A549 (cell line): ENCODE measurements around the gene TMEM143. TPM values are rescaled to one million over a fixed set of nuclear protein-coding genes. Genes with fewer than 3 reads are reported as not detected.

Experiments
- ATAC-seq, 2 experiments: fragments of 200-7000 bp in 1 of 2; fragments of >200 bp in 1 of 2; cut with Nextera tagmentation in 1 of 2; cut with Tn5 transposase in 1 of 2; 3 replicates each; pipeline versions ENCODE4 v1.8.0 to v1.9.1; 2018 to 2020; ENCODE audit warnings: mild to moderate bottlenecking in 1 of 2, moderate library complexity in 1 of 2
- CTCF ChIA-PET: fragments of 300-600 bp; sonication (Branson Sonifier 250); formaldehyde crosslinking; extraction: SDS; loops from one replicate; lab custom pipeline; 2021; ENCODE audit warnings: antibody characterized with exemption, inconsistent platforms; lab: Yijun Ruan, JAX
- POLR2A ChIA-PET: fragments of 350-600 bp; formaldehyde crosslinking; extraction: SDS; loops from one replicate; lab custom pipeline; 2021; ENCODE audit warnings: antibody characterized with exemption, inconsistent platforms; lab: Yijun Ruan, JAX
- DNase-seq, 2 experiments: peaks; one replicate each; pipeline versions ENCODE4 v3.0.0 to v3.0.0-alpha.2; 2011 to 2016; ENCODE audit warnings: low read depth in 1 of 2, low spot score in 1 of 2
- FAIRE-seq: peaks from 2 replicates; lab custom pipeline; 2011; peaks lifted over from hg19 to GRCh38; lab: Jason Lieb, UNC
- H3K27ac ChIP-seq, 2 experiments: fragments of >200 bp; sonication (Bioruptor Twin); formaldehyde crosslinking; 3 replicates each; pipeline ENCODE4 v1.5.1; 2016 to 2017
- H3K4me1 ChIP-seq: fragments of >200 bp; sonication (Bioruptor Twin); formaldehyde crosslinking; 3 replicates; pipeline ENCODE4 v1.6.1; 2016
- H3K4me2 ChIP-seq: fragments of >200 bp; sonication (Bioruptor Twin); formaldehyde crosslinking; 3 replicates; pipeline ENCODE4 v1.6.1; 2016
- H3K4me3 ChIP-seq: fragments of >200 bp; sonication (Bioruptor Twin); formaldehyde crosslinking; 3 replicates; pipeline ENCODE4 v1.5.1; 2016
- H3K9me3 ChIP-seq: fragments of >200 bp; sonication (Bioruptor Twin); formaldehyde crosslinking; 3 replicates; pipeline ENCODE4 v1.6.1; 2016
- CBX2 ChIP-seq: fragments of 200-600 bp; sonication (generic); IDR thresholded peaks from 2 replicates; pipeline ENCODE4 v1.6.1; 2016; ENCODE audit warnings: low read depth, mild to moderate bottlenecking, borderline replicate concordance
- CEBPB ChIP-seq, 2 experiments: fragments of >200 bp in 1 of 2; sonication (Bioruptor Twin) in 1 of 2; formaldehyde crosslinking in 1 of 2; IDR thresholded peaks; 2 replicates each; pipeline ENCODE4 v1.6.1; 2012 to 2016
- CHD4 ChIP-seq: fragments of 200-600 bp; sonication (generic); IDR thresholded peaks from 2 replicates; pipeline ENCODE4 v1.6.1; 2016; ENCODE audit warnings: antibody characterized with exemption, mild to moderate bottlenecking, borderline replicate concordance
- EHF ChIP-seq: fragments of 250-450 bp; sonication (Bioruptor Pico); IDR thresholded peaks from 2 replicates; pipeline ENCODE4 v1.5.0; 2020; ENCODE audit warnings: mild to moderate bottlenecking
- EP300 ChIP-seq, 2 experiments: fragments of >200 bp; sonication (Bioruptor Twin); formaldehyde crosslinking; IDR thresholded peaks; 2 replicates in 1 of 2; 3 replicates in 1 of 2; pipeline ENCODE4 v1.6.1; 2016 to 2017
- FOSL2 ChIP-seq, 2 experiments: fragments of 450-650 bp in 1 of 2; fragments of >200 bp in 1 of 2; sonication (Bioruptor Twin) in 1 of 2; formaldehyde crosslinking; IDR thresholded peaks; 2 replicates each; pipeline versions ENCODE4 v1.5.0 to v1.6.1; 2016 to 2020; ENCODE audit warnings: mild to moderate bottlenecking in 1 of 2, moderate library complexity in 1 of 2
- FOXS1 ChIP-seq: fragments of 250-450 bp; sonication (Bioruptor Pico); IDR thresholded peaks from 2 replicates; pipeline ENCODE4 v1.5.0; 2020; ENCODE audit warnings: mild to moderate bottlenecking, moderate library complexity
- GATA3 ChIP-seq: IDR thresholded peaks from 2 replicates; pipeline ENCODE4 v1.6.1; 2012; ENCODE audit warnings: borderline replicate concordance
- HEYL ChIP-seq: fragments of 250-450 bp; sonication (Bioruptor Pico); IDR thresholded peaks from 2 replicates; pipeline ENCODE4 v1.8.0; 2021; ENCODE audit warnings: mild to moderate bottlenecking, moderate library complexity
- HOXA7 ChIP-seq: fragments of 250-450 bp; sonication (Bioruptor Pico); IDR thresholded peaks from 2 replicates; pipeline ENCODE4 v1.5.0; 2020; ENCODE audit warnings: mild to moderate bottlenecking, moderate library complexity
- HOXB13 ChIP-seq: fragments of 250-450 bp; sonication (Bioruptor Pico); IDR thresholded peaks from 2 replicates; pipeline ENCODE4 v1.5.0; 2020; ENCODE audit warnings: low read depth, mild to moderate bottlenecking, moderate library complexity
- HOXB5 ChIP-seq: fragments of 250-450 bp; sonication (Bioruptor Pico); IDR thresholded peaks from 2 replicates; pipeline ENCODE4 v1.5.0; 2020; ENCODE audit warnings: mild to moderate bottlenecking, moderate library complexity
- JUN ChIP-seq, 2 experiments: fragments of >200 bp; sonication (Bioruptor Twin); formaldehyde crosslinking; IDR thresholded peaks; 2 replicates in 1 of 2; 3 replicates in 1 of 2; pipeline ENCODE4 v1.6.1; 2016 to 2017
- JUNB ChIP-seq: fragments of >200 bp; sonication (Bioruptor Twin); formaldehyde crosslinking; IDR thresholded peaks from 2 replicates; pipeline ENCODE4 v1.6.1; 2016
- KDM1A ChIP-seq: fragments of 200-600 bp; sonication (generic); IDR thresholded peaks from 2 replicates; pipeline ENCODE4 v1.6.1; 2016; ENCODE audit warnings: low read depth, mild to moderate bottlenecking
- KDM5A ChIP-seq: fragments of 200-600 bp; sonication (generic); IDR thresholded peaks from 2 replicates; pipeline ENCODE4 v1.6.1; 2016; ENCODE audit warnings: antibody characterized with exemption, mild to moderate bottlenecking
- MAX ChIP-seq: IDR thresholded peaks from 2 replicates; pipeline ENCODE4 v1.6.1; 2012
- MAZ ChIP-seq: fragments of 150-350 bp; IDR thresholded peaks from 2 replicates; pipeline ENCODE4 v1.6.1; 2014; ENCODE audit warnings: antibody characterized with exemption, low read depth, low read length, borderline replicate concordance
- NFE2L2 ChIP-seq: fragments of 150-350 bp; conservative IDR thresholded peaks from 2 replicates; pipeline ENCODE4 v1.6.1; 2014; ENCODE audit warnings: low read length
- NR3C1 ChIP-seq: fragments of >200 bp; sonication (Bioruptor Twin); formaldehyde crosslinking; IDR thresholded peaks from 3 replicates; pipeline ENCODE4 v1.6.1; 2017
- POLR2A ChIP-seq: IDR thresholded peaks from 2 replicates; pipeline ENCODE4 v1.6.1; 2012; ENCODE audit warnings: mild to moderate bottlenecking, low read length
- POLR2AphosphoS2 ChIP-seq: conservative IDR thresholded peaks from 2 replicates; pipeline ENCODE4 v1.6.1; 2012; ENCODE audit warnings: low read length, improper control_type of control experiment, inconsistent platforms
- RARB ChIP-seq: fragments of 250-450 bp; sonication (Bioruptor Pico); IDR thresholded peaks from 2 replicates; pipeline ENCODE4 v1.8.0; 2021; ENCODE audit warnings: mild to moderate bottlenecking, moderate library complexity
- RNF2 ChIP-seq: fragments of 200-600 bp; sonication (generic); IDR thresholded peaks from 2 replicates; pipeline ENCODE4 v1.6.1; 2016; ENCODE audit warnings: low read depth, mild to moderate bottlenecking, antibody characterized with exemption, moderate library complexity, borderline replicate concordance
- TFCP2L1 ChIP-seq: fragments of 250-450 bp; sonication (Bioruptor Pico); IDR thresholded peaks from 2 replicates; pipeline ENCODE4 v1.5.0; 2021; ENCODE audit warnings: mild to moderate bottlenecking
- ZC3H11A ChIP-seq: fragments of 450-650 bp; IDR thresholded peaks from 2 replicates; pipeline ENCODE4 v1.6.1; 2014; ENCODE audit warnings: antibody characterized with exemption, mild to moderate bottlenecking
- ZNF302 ChIP-seq: fragments of 250-450 bp; sonication (Bioruptor Pico); IDR thresholded peaks from 2 replicates; pipeline ENCODE4 v1.9.0; 2021; ENCODE audit warnings: inconsistent platforms, mild to moderate bottlenecking, moderate library complexity
- WGBS: methylation state at CpG from one replicate; pipeline ENCODE4 v1.1.6; 2017; ENCODE audit errors: missing lambda C conversion rate; 5-methylcytosine and 5-hydroxymethylcytosine counted together
- polyA plus RNA-seq, 4 experiments: library from polyadenylated mRNA; depleted of rRNA in 3 of 4; stranded (reverse); fragments of >200 nt; fragmentation: RNase III in 1 of 4; extraction: RNeasy Plus Mini Kit Qiagen cat#74134 plus additional on column Dnase treatment in 1 of 4; gene quantifications; 2 replicates in 3 of 4; 3 replicates in 1 of 4; pipeline ENCODE4 v1.2.3, GENCODE V29; 2011 to 2017
- TF ChIP-seq, protein P1 (sequence below): fragments of 150-350 bp; IDR thresholded peaks from 2 replicates; pipeline ENCODE4 v1.6.1; 2014; ENCODE audit warnings: low read depth, mild to moderate bottlenecking, low read length
- TF ChIP-seq, protein P2 (sequence below): fragments of 250-450 bp; sonication (Bioruptor Pico); IDR thresholded peaks from 2 replicates; pipeline ENCODE4 v1.5.0; 2021; ENCODE audit warnings: mild to moderate bottlenecking, moderate library complexity, borderline replicate concordance
- TF ChIP-seq, protein P3 (sequence below): fragments of >200 bp; sonication (Bioruptor Twin); formaldehyde crosslinking; IDR thresholded peaks from 2 replicates; pipeline ENCODE4 v1.6.1; 2016
- TF ChIP-seq, protein P4 (sequence below): fragments of 200-600 bp; sonication (generic); IDR thresholded peaks from 2 replicates; pipeline ENCODE4 v1.6.1; 2016; ENCODE audit warnings: antibody characterized with exemption, mild to moderate bottlenecking, moderate library complexity

Gene TMEM143
- polyA plus RNA-seq, 2 of the 4 experiments (the other 2 are of a cell fraction) = 6.4 to 7.4 TPM

DNA sequence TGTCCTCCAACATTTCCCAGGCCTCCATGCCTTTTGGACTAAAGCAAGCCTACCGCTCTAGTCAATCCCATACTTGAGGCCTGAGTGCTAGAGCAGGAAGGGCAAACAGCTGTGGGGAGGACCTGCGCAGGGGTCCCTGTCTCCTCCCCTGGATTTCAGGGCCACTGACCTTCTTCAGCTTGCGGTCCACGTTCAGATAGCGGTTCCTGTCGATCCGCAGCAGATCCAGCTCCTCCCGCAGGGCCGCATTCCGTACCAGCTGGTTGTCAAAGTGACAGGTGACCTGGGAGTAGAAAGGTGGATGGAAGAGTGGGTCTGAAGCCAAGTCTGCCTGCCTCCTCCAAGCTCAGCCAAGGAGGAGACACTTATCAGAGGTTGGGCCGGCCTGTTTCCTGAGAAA, 52.4 kb downstream of the TMEM143 start:
- Histone ChIP-seq H3K9me3 (no peaks in the 10 kb centered on the region), H3K4me3 (no peak overlapping the region), H3K4me2 (no peak overlapping the region), H3K27ac (no peak overlapping the region), H3K4me1 (peaks cover 5% of the 10 kb centered on the region; the same call in 1 of the 3 replicates)
- ChIA-PET CTCF (interaction anchor here (1.2 to 13.6 kb wide), 4 partner anchors 8 to 80 kb away, joined by 3 to 140 read pairs (median 4); partner anchors contain the start of gene KDELR1), POLR2A (no interaction called here)
- ATAC-seq (no peak), DNase-seq (no peak)
- TF ChIP-seq EHF (no peak), RARB (CRISPR knock-in tag) (no peak), HOXB13 (CRISPR knock-in tag) (no peak), JUNB (no peak), JUN (IDR thresholded peaks at IDR 0.05) (no peak), MAZ (no peak), TFCP2L1 (no peak), NR3C1 (no peak), ZNF302 (CRISPR knock-in tag) (no peak), POLR2A (no peak), CBX2 (no peak), KDM5A (no peak), FOXS1 (CRISPR knock-in tag) (no peak), HOXB5 (CRISPR knock-in tag) (no peak), NFE2L2 (no peak), HOXA7 (CRISPR knock-in tag) (no peak), FOSL2 (IDR thresholded peaks at IDR 0.05) (no peak), FOSL2 (CRISPR knock-in tag; IDR thresholded peaks at IDR 0.05) (no peak), MAX (no peak)
- TF ChIP-seq, protein P1, sequence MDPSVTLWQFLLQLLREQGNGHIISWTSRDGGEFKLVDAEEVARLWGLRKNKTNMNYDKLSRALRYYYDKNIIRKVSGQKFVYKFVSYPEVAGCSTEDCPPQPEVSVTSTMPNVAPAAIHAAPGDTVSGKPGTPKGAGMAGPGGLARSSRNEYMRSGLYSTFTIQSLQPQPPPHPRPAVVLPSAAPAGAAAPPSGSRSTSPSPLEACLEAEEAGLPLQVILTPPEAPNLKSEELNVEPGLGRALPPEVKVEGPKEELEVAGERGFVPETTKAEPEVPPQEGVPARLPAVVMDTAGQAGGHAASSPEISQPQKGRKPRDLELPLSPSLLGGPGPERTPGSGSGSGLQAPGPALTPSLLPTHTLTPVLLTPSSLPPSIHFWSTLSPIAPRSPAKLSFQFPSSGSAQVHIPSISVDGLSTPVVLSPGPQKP = no peak
- TF ChIP-seq, all 56 proteins: peak for 0
- no peak for FAIRE-seq
- 91% methylated on average over 11 of the region's 11 CpGs for WGBS

- Histone ChIP-seq H3K27ac (no peak overlapping the region), H3K4me3 (no peak overlapping the region), H3K9me3 (no peaks in the 10 kb centered on the region), H3K4me2 (no peak overlapping the region), H3K4me1 (peaks cover 5% of the 10 kb centered on the region; the same call in 1 of the 3 replicates)
- no peak for ATAC-seq
- WGBS = 78% methylated on average over 7 of the region's 7 CpGs
- ChIA-PET CTCF (interaction anchor here (1.2 to 13.6 kb wide), 4 partner anchors 8 to 16 kb away, joined by 3 to 140 read pairs (median 27); no protein-coding TSS in a partner anchor), POLR2A (no interaction called here)
- FAIRE-seq = no peak
- DNase-seq = no peak
- TF ChIP-seq EHF (no peak), RNF2 (no peak), GATA3 (no peak), CEBPB (IDR thresholded peaks at IDR 0.05) (no peak), CHD4 (no peak), ZC3H11A (no peak), POLR2A (no peak), HEYL (CRISPR knock-in tag) (no peak), NR3C1 (no peak), EP300 (IDR thresholded peaks at IDR 0.05) (no peak), ZNF302 (CRISPR knock-in tag) (no peak), FOSL2 (IDR thresholded peaks at IDR 0.05) (no peak), FOSL2 (CRISPR knock-in tag; IDR thresholded peaks at IDR 0.05) (no peak), POLR2AphosphoS2 (no peak), KDM1A (no peak), MAX (no peak)
- TF ChIP-seq, protein P2, sequence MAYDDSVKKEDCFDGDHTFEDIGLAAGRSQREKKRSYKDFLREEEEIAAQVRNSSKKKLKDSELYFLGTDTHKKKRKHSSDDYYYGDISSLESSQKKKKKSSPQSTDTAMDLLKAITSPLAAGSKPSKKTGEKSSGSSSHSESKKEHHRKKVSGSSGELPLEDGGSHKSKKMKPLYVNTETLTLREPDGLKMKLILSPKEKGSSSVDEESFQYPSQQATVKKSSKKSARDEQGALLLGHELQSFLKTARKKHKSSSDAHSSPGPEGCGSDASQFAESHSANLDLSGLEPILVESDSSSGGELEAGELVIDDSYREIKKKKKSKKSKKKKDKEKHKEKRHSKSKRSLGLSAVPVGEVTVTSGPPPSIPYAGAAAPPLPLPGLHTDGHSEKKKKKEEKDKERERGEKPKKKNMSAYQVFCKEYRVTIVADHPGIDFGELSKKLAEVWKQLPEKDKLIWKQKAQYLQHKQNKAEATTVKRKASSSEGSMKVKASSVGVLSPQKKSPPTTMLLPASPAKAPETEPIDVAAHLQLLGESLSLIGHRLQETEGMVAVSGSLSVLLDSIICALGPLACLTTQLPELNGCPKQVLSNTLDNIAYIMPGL (CRISPR knock-in tag) = no peak
- TF ChIP-seq, protein P3, sequence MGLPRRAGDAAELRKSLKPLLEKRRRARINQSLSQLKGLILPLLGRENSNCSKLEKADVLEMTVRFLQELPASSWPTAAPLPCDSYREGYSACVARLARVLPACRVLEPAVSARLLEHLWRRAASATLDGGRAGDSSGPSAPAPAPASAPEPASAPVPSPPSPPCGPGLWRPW = no peak
- TF ChIP-seq, protein P4, sequence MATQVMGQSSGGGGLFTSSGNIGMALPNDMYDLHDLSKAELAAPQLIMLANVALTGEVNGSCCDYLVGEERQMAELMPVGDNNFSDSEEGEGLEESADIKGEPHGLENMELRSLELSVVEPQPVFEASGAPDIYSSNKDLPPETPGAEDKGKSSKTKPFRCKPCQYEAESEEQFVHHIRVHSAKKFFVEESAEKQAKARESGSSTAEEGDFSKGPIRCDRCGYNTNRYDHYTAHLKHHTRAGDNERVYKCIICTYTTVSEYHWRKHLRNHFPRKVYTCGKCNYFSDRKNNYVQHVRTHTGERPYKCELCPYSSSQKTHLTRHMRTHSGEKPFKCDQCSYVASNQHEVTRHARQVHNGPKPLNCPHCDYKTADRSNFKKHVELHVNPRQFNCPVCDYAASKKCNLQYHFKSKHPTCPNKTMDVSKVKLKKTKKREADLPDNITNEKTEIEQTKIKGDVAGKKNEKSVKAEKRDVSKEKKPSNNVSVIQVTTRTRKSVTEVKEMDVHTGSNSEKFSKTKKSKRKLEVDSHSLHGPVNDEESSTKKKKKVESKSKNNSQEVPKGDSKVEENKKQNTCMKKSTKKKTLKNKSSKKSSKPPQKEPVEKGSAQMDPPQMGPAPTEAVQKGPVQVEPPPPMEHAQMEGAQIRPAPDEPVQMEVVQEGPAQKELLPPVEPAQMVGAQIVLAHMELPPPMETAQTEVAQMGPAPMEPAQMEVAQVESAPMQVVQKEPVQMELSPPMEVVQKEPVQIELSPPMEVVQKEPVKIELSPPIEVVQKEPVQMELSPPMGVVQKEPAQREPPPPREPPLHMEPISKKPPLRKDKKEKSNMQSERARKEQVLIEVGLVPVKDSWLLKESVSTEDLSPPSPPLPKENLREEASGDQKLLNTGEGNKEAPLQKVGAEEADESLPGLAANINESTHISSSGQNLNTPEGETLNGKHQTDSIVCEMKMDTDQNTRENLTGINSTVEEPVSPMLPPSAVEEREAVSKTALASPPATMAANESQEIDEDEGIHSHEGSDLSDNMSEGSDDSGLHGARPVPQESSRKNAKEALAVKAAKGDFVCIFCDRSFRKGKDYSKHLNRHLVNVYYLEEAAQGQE = no peak
Measured at GRCh38 chr19:48310227-48310626, 53.5 kb downstream of the TMEM143 start.
